HG03175 (cell line): ENCODE measurements around the gene CCDC40.

ENCODE experiments used
- ATAC-seq: cut with Tn5 transposase; IDR thresholded peaks from one replicate; pipeline ENCODE4 v1.9.1; 2021; ENCODE audit warnings: mild to moderate bottlenecking, moderate library complexity; ENCODE audit not compliant: unreplicated experiment

Gene CCDC40

GRCh38 chr17:80000981-80001775 is 35.3 kb upstream of the CCDC40 start:
- no peak for ATAC-seq

GRCh38 chr17:80002070-80002641 is 34.3 kb upstream of the CCDC40 start:
- no peak for ATAC-seq

GRCh38 chr17:80002690-80003490 is 33.6 kb upstream of the CCDC40 start:
- ATAC-seq = no peak

GRCh38 chr17:80003969-80004368 is 32.5 kb upstream of the CCDC40 start:
- no peak for ATAC-seq

GRCh38 chr17:80005360-80006338 is 30.8 kb upstream of the CCDC40 start:
- no peak for ATAC-seq

- no peak for ATAC-seq
These were observed 30.1 kb upstream of the CCDC40 start for GRCh38 chr17:80006339-80006720.

- no peak for ATAC-seq
These were observed 29.4 kb upstream of the CCDC40 start for GRCh38 chr17:80006811-80007752.

- no peak for ATAC-seq
These were observed 28.5 kb upstream of the CCDC40 start for GRCh38 chr17:80007939-80008338.

GRCh38 chr17:80008383-80008840 is 28.0 kb upstream of the CCDC40 start:
- no peak for ATAC-seq

- no peak for ATAC-seq
These were observed 27.6 kb upstream of the CCDC40 start for GRCh38 chr17:80008848-80009247.

GRCh38 chr17:80009391-80010282 is 26.8 kb upstream of the CCDC40 start:
- no peak for ATAC-seq

GRCh38 chr17:80010283-80010858 is 26.1 kb upstream of the CCDC40 start:
- no peak for ATAC-seq

- no peak for ATAC-seq
These were observed 24.4 kb upstream of the CCDC40 start for GRCh38 chr17:80011989-80012555.

- no peak for ATAC-seq
These were observed 23.4 kb upstream of the CCDC40 start for GRCh38 chr17:80012765-80013741.

GRCh38 chr17:80017226-80018010 is 19.0 kb upstream of the CCDC40 start:
- no peak for ATAC-seq
